K562 (cell line): Measurements from ENCODE around the gene ATXN7L2. TPM values are rescaled to one million over a fixed set of nuclear protein-coding genes. Genes with fewer than 3 reads are reported as not detected.

Experiments used
- BDP1 ChIP-seq: IDR thresholded peaks from 3 replicates; pipeline ENCODE4 v1.6.1; 2011; ENCODE audit not compliant: insufficient read length, insufficient read depth
- C11orf30 ChIP-seq: fragments of 450-650 bp; IDR thresholded peaks from 2 replicates; pipeline ENCODE4 v1.6.1; 2016; ENCODE audit warnings: low read depth, mild to moderate bottlenecking
- CBFA2T2 ChIP-seq: fragments of 450-650 bp; conservative IDR thresholded peaks from 2 replicates; pipeline ENCODE4 v1.6.1; 2017; ENCODE audit warnings: mild to moderate bottlenecking
- CHD4 ChIP-seq: fragments of 200-600 bp; sonication (generic); IDR thresholded peaks from 3 replicates; pipeline ENCODE4 v1.6.1; 2012; ENCODE audit warnings: low read depth, mild to moderate bottlenecking, mixed read lengths, low read length, inconsistent platforms; ENCODE audit not compliant: insufficient read depth, insufficient replicate concordance, poor library complexity, severe bottlenecking
- EP400 ChIP-seq: fragments of 450-650 bp; IDR thresholded peaks from 2 replicates; pipeline ENCODE4 v1.6.1; 2017; ENCODE audit warnings: antibody characterized with exemption, mild to moderate bottlenecking, moderate library complexity
- KAT7 ChIP-seq: sonication (generic); formaldehyde crosslinking; IDR thresholded peaks from 2 replicates; pipeline ENCODE4 v1.8.0; 2022; ENCODE audit warnings: missing genetic modification reagents, mild to moderate bottlenecking, borderline replicate concordance
- TCF7 ChIP-seq: sonication (generic); IDR thresholded peaks from 2 replicates; pipeline ENCODE4 v1.6.1; 2016; ENCODE audit warnings: antibody characterized with exemption, borderline replicate concordance
- XRCC5 ChIP-seq: fragments of 200-400 bp; formaldehyde crosslinking; IDR thresholded peaks from 2 replicates; pipeline ENCODE4 v1.6.1; 2017; ENCODE audit warnings: low read depth, mild to moderate bottlenecking, low read length
- ZSCAN29 ChIP-seq: fragments of 450-650 bp; IDR thresholded peaks from 2 replicates; pipeline ENCODE4 v1.6.1; 2017
- polyA plus RNA-seq, 8 experiments: library from polyadenylated mRNA; depleted of rRNA in 4 of 8; stranded (reverse) in 5 of 8; unstranded in 3 of 8; fragments of >200 nt; fragmentation: Nextera tagmentation in 2 of 8; fragmentation: Illumina TruSeq in 1 of 8; extraction: Ambion mirVana in 2 of 8; extraction: Trizol in 1 of 8; gene quantifications; 2 replicates each; pipeline versions ENCODE4 v1.2.1 to v1.2.3, GENCODE V29; 2011 to 2014; ENCODE audit warnings: inconsistent platforms in 1 of 8, missing spikeins in 1 of 8
- total RNA-seq, 7 experiments: library from RNA; depleted of rRNA in 6 of 7; stranded (reverse); fragments of >200 nt in 6 of 7; fragmentation: Illumina TruSeq in 2 of 7; extraction: Trizol in 2 of 7; gene quantifications; 2 replicates each; pipeline versions ENCODE4 v1.2.1 to v1.2.3, GENCODE V29; 2011 to 2021; ENCODE audit warnings: low replicate concordance in 1 of 7
- TF ChIP-seq, protein P1 (sequence below): fragments of 250-450 bp; sonication (Bioruptor Pico); IDR thresholded peaks from 2 replicates; pipeline ENCODE4 v1.5.0; 2021; ENCODE audit warnings: mild to moderate bottlenecking, moderate library complexity
- TF ChIP-seq, protein P2 (sequence below): fragments of 250-450 bp; sonication (Bioruptor Pico); IDR thresholded peaks from 2 replicates; pipeline ENCODE4 v1.9.0; 2021; ENCODE audit warnings: mild to moderate bottlenecking
- TF ChIP-seq, protein P3 (sequence below): fragments of 250-450 bp; sonication (Bioruptor Pico); IDR thresholded peaks from 2 replicates; pipeline ENCODE4 v1.8.0; 2021; ENCODE audit warnings: moderate library complexity, mild to moderate bottlenecking, inconsistent platforms
- TF ChIP-seq, protein P4 (sequence below): fragments of 250-450 bp; sonication (Bioruptor Pico); IDR thresholded peaks from 2 replicates; pipeline ENCODE4 v1.4.0; 2020; ENCODE audit warnings: mild to moderate bottlenecking
- TF ChIP-seq, protein P5 (sequence below): fragments of 450-650 bp; IDR thresholded peaks from 2 replicates; pipeline ENCODE4 v1.7.1; 2018; ENCODE audit warnings: mild to moderate bottlenecking, low read depth; ENCODE audit not compliant: partially characterized antibody
- TF ChIP-seq, protein P6 (sequence below): sonication (generic); formaldehyde crosslinking; IDR thresholded peaks from 2 replicates; pipeline ENCODE4 v1.8.0; 2022; ENCODE audit warnings: mild to moderate bottlenecking, missing genetic modification reagents

The ATXN7L2 gene
- total and polyA plus RNA-seq, 9 of the 15 experiments (the other 6 are each of a cell fraction or from before 2014, with no cell fraction given) = 0.21 to 10.4 (median 5.8) TPM

DNA sequence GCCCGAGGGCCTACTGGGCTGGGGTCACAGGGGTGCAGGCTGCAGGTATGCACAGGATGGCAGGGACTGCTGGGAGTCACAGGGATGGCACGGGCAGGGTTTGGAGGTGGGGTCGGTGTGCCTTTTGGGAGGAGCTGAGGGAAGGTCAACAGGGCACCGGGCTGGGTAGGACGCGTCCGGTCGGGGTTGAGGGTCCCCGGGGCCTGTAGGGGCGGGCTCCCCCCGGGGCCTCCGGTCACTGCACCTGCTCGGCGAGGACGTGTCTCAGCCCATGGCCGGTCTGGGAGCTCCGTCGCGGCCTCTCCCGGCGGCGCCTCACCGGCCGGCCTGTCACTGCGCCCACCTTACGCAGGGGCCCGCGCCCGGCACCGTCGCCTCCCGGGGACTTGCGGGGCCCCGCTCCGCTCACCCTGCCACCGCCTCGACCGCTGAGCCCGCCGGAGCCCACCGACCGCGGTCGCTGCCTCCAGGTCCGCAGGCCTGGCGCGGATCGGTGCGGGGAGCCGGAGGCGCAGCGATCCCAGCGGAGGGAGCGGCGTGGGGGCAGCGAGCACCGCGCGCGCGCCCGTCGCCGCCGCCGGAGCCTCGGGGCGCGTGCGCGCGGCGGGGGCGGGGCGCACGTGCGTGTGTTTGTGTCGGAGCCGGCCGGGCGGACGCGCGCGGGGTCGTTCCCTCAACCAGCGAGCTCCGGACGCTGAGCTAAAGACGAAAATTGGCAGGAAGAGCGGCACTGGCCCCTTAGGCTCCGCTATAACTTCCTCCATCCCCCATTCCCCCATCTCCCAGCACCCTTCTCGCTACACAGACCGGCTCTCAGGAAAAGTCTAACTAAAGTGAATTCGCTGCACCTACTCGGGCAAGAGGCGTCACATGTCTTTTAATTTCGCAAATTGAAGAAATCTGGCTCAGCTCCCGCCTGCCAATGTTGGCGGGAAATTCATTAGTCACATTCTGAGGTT is 25.8 kb downstream of the ATXN7L2 start, which contains the start of gene AMIGO1 (continued):
- TF ChIP-seq BDP1 (no peak), EP400 (no peak), TCF7 (no peak), CBFA2T2 (no peak), KAT7 (CRISPR knock-in tag) (no peak), CHD4 (no peak), XRCC5 (no peak), ZSCAN29 (no peak), C11orf30 (no peak)
- TF ChIP-seq, protein P1, sequence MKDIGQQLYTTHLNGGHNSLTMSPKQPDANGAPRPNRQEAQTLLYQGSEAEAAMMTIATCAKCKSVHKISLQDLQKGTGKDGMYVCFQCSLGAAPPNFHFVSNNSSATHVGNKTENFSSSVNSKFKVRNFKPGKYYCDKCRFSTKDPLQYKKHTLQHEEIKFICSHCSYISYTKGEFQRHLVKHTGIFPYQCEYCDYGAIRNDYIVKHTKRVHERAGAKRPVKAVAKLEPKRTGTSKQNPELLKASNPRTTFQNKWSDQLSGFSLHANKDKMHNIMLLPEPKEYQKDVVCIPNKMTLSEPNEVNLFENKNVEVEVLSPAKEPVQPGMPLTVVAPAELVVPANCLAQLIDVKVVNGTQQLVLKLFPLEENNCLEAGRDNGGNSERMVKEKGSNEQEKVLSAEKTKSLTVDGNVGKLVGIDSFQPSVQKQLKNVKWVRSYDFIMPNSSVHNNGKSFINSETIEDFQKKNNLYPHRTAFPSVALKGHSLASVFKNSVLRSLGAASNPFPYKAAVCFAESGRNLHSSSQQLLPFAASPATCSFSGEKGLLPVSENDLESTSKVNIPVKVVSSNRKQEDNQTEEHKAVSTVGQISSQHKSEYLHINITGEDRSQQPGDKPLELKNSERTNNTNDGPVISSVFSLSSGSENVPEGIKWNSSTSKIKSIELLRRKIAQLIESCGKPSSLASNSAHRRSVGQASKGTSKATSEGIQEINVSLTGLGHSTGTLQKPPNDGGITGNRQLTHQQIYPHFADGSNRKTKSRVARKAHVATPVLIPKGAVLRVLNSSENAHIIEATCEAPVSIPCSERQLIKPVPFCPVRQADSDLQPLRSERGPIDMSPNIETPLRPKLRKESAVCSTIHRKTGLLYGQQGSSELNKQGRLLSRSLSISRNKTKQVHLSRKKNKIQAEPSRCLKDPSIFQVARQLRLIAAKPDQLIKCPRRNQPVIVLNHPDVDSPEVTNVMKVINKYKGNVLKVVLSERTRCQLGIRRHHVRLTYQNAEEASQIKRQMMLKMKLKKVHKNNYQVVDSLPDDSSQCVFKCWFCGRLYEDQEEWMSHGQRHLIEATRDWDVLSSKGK (CRISPR knock-in tag) = no peak
- TF ChIP-seq, protein P2, sequence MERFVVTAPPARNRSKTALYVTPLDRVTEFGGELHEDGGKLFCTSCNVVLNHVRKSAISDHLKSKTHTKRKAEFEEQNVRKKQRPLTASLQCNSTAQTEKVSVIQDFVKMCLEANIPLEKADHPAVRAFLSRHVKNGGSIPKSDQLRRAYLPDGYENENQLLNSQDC = no peak
- TF ChIP-seq, protein P3, sequence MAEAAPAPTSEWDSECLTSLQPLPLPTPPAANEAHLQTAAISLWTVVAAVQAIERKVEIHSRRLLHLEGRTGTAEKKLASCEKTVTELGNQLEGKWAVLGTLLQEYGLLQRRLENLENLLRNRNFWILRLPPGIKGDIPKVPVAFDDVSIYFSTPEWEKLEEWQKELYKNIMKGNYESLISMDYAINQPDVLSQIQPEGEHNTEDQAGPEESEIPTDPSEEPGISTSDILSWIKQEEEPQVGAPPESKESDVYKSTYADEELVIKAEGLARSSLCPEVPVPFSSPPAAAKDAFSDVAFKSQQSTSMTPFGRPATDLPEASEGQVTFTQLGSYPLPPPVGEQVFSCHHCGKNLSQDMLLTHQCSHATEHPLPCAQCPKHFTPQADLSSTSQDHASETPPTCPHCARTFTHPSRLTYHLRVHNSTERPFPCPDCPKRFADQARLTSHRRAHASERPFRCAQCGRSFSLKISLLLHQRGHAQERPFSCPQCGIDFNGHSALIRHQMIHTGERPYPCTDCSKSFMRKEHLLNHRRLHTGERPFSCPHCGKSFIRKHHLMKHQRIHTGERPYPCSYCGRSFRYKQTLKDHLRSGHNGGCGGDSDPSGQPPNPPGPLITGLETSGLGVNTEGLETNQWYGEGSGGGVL (CRISPR knock-in tag) = no peak
- TF ChIP-seq, protein P4, sequence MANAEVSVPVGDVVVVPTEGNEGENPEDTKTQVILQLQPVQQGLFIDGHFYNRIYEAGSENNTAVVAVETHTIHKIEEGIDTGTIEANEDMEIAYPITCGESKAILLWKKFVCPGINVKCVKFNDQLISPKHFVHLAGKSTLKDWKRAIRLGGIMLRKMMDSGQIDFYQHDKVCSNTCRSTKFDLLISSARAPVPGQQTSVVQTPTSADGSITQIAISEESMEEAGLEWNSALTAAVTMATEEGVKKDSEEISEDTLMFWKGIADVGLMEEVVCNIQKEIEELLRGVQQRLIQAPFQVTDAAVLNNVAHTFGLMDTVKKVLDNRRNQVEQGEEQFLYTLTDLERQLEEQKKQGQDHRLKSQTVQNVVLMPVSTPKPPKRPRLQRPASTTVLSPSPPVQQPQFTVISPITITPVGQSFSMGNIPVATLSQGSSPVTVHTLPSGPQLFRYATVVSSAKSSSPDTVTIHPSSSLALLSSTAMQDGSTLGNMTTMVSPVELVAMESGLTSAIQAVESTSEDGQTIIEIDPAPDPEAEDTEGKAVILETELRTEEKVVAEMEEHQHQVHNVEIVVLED = peak; percentile 56; the same call in 1 of the 2 replicates
- TF ChIP-seq, protein P5, sequence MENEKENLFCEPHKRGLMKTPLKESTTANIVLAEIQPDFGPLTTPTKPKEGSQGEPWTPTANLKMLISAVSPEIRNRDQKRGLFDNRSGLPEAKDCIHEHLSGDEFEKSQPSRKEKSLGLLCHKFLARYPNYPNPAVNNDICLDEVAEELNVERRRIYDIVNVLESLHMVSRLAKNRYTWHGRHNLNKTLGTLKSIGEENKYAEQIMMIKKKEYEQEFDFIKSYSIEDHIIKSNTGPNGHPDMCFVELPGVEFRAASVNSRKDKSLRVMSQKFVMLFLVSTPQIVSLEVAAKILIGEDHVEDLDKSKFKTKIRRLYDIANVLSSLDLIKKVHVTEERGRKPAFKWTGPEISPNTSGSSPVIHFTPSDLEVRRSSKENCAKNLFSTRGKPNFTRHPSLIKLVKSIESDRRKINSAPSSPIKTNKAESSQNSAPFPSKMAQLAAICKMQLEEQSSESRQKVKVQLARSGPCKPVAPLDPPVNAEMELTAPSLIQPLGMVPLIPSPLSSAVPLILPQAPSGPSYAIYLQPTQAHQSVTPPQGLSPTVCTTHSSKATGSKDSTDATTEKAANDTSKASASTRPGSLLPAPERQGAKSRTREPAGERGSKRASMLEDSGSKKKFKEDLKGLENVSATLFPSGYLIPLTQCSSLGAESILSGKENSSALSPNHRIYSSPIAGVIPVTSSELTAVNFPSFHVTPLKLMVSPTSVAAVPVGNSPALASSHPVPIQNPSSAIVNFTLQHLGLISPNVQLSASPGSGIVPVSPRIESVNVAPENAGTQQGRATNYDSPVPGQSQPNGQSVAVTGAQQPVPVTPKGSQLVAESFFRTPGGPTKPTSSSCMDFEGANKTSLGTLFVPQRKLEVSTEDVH = no peak
- TF ChIP-seq, protein P6, sequence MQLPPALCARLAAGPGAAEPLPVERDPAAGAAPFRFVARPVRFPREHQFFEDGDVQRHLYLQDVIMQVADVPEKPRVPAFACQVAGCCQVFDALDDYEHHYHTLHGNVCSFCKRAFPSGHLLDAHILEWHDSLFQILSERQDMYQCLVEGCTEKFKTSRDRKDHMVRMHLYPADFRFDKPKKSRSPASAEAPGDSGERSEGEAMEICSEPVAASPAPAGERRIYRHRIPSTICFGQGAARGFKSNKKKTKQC = peak; percentile 22; the same call in 1 of the 2 replicates
- TF ChIP-seq, all 486 proteins: peak for 49
